ENCODE results near the gene KRTAP13-1. TPM values are rescaled to one million over a fixed set of nuclear protein-coding genes. Genes with fewer than 3 reads are reported as not detected.

KRTAP13-1 gene
- not detected for polyA plus RNA-seq

DNA sequence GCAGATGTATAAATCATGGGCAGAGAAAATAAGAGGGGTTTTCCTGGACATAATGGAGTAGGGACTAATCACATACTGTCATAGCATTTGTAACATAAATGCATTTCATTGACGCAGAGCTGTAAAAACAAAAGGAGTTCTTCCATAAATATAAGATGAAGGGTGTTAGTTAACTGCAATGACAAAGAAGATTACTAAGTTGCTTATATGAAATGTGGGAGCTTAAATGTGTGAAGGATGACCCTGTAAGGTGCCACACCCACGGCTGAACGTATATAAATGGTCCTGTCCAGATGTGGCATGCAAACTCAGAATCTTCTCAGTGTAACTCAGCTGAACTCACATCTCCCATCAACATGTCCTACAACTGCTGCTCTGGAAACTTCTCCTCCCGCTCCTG is at the start of gene KRTAP13-1:
KRTAP13-1 (plus strand) TSS at position 301 of the 400 bp plus-strand sequence; CDS start at position 357, 56 bp downstream.
- Mint-ChIP-seq H3K9me3 (peaks cover 0 to 38% (median 12%) of the 10 kb centered on the region in 6 donors), H3K27ac (no peak within 1 kb of the TSS), H3K4me1 (no peaks in the 10 kb centered on the region), H3K36me3 (no peaks in the 10 kb centered on the region), H3K4me3 (no peak within 1 kb of the TSS), H3K27me3 (ENCODE audit: low read depth in 3 of 3) (peaks cover 0 to 4% (median 3%) of the 10 kb centered on the region in 3 donors)
- no peak for DNase-seq

GRCh38 chr21:30348506-30348905 is 47.3 kb upstream of the KRTAP13-1 start, which contains the start of gene KRTAP23-1:
KRTAP23-1 (minus strand) TSS chr21:30348606; CDS start chr21:30348606, 0 bp downstream.
- no peaks in the 10 kb centered on the region for H3K4me1 Mint-ChIP-seq
- no peak for DNase-seq
- H3K36me3 Mint-ChIP-seq = peaks cover 0 to 5% (median 0%) of the 10 kb centered on the region in 3 donors
- H3K27ac Mint-ChIP-seq = no peak within 1 kb of the TSS
- no peak within 1 kb of the TSS for H3K4me3 Mint-ChIP-seq
- peaks cover 0 to 1% (median 0%) of the 10 kb centered on the region in 3 donors for H3K27me3 Mint-ChIP-seq (ENCODE audit: low read depth in 3 of 3)
- H3K9me3 Mint-ChIP-seq = peaks cover 2 to 22% (median 8%) of the 10 kb centered on the region in 6 donors

DNA sequence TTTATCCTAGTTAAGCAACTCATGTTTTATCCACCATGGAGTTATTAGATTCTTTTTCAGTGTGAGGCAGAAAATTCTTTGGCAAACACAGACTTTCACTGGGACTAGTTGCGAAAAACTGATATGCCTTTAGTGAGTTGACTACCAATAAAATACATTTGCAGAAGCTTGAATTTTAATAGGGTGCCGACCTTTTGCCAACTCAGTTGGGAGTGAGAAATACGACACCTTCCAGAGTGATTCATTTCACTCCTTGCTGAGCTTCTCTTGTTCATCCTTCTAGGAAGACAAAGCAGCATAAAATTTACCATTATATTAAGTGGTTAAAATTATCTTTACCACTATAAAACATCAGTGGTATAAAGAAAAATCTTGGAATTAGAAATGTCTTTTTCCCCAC is 46.3 kb upstream of the KRTAP13-1 start:
- H3K4me3 Mint-ChIP-seq = no peak overlapping the region
- peaks cover 0 to 3% (median 0%) of the 10 kb centered on the region in 3 donors for H3K27me3 Mint-ChIP-seq (ENCODE audit: low read depth in 3 of 3)
- peaks cover 0 to 5% (median 0%) of the 10 kb centered on the region in 3 donors for H3K36me3 Mint-ChIP-seq
- H3K27ac Mint-ChIP-seq = no peak overlapping the region
- no peak for DNase-seq
- peaks cover 2 to 26% (median 11%) of the 10 kb centered on the region in 6 donors for H3K9me3 Mint-ChIP-seq
- no peaks in the 10 kb centered on the region for H3K4me1 Mint-ChIP-seq

GRCh38 chr21:30351534-30351933 is 44.3 kb upstream of the KRTAP13-1 start:
- Mint-ChIP-seq H3K9me3 (peaks cover 6 to 18% (median 8%) of the 10 kb centered on the region in 6 donors), H3K27me3 (ENCODE audit: low read depth in 3 of 3) (peaks cover 0 to 5% (median 0%) of the 10 kb centered on the region in 3 donors), H3K4me1 (no peaks in the 10 kb centered on the region), H3K4me3 (no peak overlapping the region), H3K36me3 (no peaks in the 10 kb centered on the region), H3K27ac (no peak overlapping the region)
- no peak for DNase-seq

GRCh38 chr21:30354308-30355005 is 41.4 kb upstream of the KRTAP13-1 start:
- Mint-ChIP-seq H3K36me3 (no peaks in the 10 kb centered on the region), H3K9me3 (peaks cover 4 to 18% (median 6%) of the 10 kb centered on the region in 6 donors), H3K27ac (no peak overlapping the region), H3K4me3 (no peak overlapping the region), H3K4me1 (no peaks in the 10 kb centered on the region), H3K27me3 (ENCODE audit: low read depth in 3 of 3) (peaks cover 0 to 5% (median 0%) of the 10 kb centered on the region in 3 donors)
- no peak for DNase-seq

- H3K27me3 Mint-ChIP-seq (ENCODE audit: low read depth in 3 of 3) = peaks cover 0 to 5% (median 0%) of the 10 kb centered on the region in 3 donors
Measured at GRCh38 chr21:30355906-30356305, 39.9 kb upstream of the KRTAP13-1 start.

DNA sequence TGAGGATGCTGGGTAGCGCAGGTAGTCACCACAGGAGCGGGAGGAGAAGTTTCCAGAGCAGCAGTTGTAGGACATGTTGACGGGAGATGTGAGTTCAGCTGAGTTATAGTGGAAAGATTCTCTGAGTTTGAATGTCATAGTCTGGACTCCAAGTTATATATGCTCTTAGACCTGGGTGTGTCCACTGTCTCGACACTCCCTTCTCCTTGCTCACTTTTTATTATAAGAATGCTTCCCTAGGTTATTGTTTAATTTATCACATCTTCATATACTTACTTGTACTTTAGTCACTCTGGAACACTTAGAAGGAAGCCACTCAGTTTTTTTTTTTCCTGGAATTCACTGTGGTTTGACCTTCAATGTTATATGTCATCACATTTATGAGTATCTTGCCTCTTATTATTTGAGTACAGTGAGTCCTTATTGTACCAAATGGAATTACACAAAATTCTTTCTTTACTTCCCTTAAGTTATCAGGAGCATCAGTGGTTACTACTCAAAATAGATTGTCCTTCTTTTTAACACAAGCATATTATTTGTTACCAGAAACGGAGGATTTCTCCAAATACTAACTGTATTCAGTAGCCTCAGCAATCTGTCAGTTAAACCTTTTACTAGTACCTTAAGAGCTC is 23.6 kb upstream of the KRTAP13-1 start, which contains the start of gene KRTAP13-2:
KRTAP13-2 (minus strand) TSS at position 133 of the 632 bp plus-strand sequence; CDS start at position 75, 58 bp downstream.
- Mint-ChIP-seq H3K4me1 (no peaks in the 10 kb centered on the region), H3K9me3 (peaks cover 3 to 36% (median 11%) of the 10 kb centered on the region in 6 donors), H3K27me3 (ENCODE audit: low read depth in 3 of 3) (peaks cover 0 to 1% (median 0%) of the 10 kb centered on the region in 3 donors), H3K4me3 (no peak within 1 kb of the TSS), H3K36me3 (no peaks in the 10 kb centered on the region), H3K27ac (no peak within 1 kb of the TSS)
- DNase-seq = no peak

More at GRCh38 chr21:30355906-30356305, 39.9 kb upstream of the KRTAP13-1 start:
- Mint-ChIP-seq H3K4me1 (no peaks in the 10 kb centered on the region), H3K36me3 (no peaks in the 10 kb centered on the region), H3K4me3 (no peak overlapping the region), H3K27ac (no peak overlapping the region), H3K9me3 (peaks cover 2 to 26% (median 6%) of the 10 kb centered on the region in 6 donors)
- no peak for DNase-seq

- H3K36me3 Mint-ChIP-seq = no peaks in the 10 kb centered on the region
- H3K27ac Mint-ChIP-seq = no peak overlapping the region
- DNase-seq = no peak
- H3K27me3 Mint-ChIP-seq (ENCODE audit: low read depth in 3 of 3) = peaks cover 0 to 3% (median 2%) of the 10 kb centered on the region in 3 donors
- no peak overlapping the region for H3K4me3 Mint-ChIP-seq
- H3K4me1 Mint-ChIP-seq = no peaks in the 10 kb centered on the region
- H3K9me3 Mint-ChIP-seq = peaks cover 5 to 42% (median 12%) of the 10 kb centered on the region in 6 donors
Measured at GRCh38 chr21:30382201-30382600, 13.6 kb upstream of the KRTAP13-1 start.

- Mint-ChIP-seq H3K36me3 (no peaks in the 10 kb centered on the region), H3K27ac (no peak overlapping the region), H3K27me3 (ENCODE audit: low read depth in 3 of 3) (peaks cover 0 to 7% (median 4%) of the 10 kb centered on the region in 3 donors), H3K4me1 (no peaks in the 10 kb centered on the region), H3K9me3 (peaks cover 4 to 42% (median 16%) of the 10 kb centered on the region in 6 donors), H3K4me3 (no peak overlapping the region)
- DNase-seq = no peak
Measured at GRCh38 chr21:30391492-30392025, 4.3 kb upstream of the KRTAP13-1 start.

DNA sequence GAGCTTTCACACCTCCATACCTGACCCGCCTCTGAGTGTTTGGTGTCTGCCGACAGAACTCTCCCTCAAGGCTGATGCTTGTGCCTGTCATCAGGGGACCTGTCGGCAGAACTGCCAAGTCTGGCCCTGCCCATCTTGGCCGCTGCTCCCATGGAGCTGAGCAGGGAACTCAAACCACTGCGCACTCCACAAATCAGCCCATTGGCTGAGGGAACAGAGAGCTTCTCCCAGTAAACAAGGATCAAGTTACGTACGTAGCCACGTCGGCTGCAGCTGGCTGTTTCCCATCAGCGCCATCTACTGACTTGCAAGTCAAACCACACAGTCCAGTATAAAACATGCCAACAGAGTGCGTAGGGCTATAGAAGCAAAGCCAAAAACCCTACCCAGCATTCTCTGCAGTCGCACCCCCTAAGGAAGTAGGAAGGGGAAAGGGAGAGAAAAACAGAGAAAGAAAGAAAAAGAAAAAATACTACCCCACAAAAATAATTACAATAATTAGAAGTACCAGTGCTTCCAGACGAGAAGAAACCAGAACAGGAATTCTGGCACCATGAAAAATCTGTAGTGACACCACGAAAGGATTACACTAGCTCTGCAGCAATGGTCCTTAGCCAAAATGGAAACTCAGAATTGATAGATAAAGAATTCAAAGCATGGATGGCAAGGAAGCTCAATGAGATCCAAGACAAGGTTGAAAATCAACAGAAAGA is 13.1 kb downstream of the KRTAP13-1 start:
- H3K9me3 Mint-ChIP-seq = peaks cover 6 to 29% (median 18%) of the 10 kb centered on the region in 6 donors
- H3K4me3 Mint-ChIP-seq = no peak overlapping the region
- no peaks in the 10 kb centered on the region for H3K4me1 Mint-ChIP-seq
- peaks cover 0 to 4% (median 4%) of the 10 kb centered on the region in 3 donors for H3K36me3 Mint-ChIP-seq
- H3K27me3 Mint-ChIP-seq (ENCODE audit: low read depth in 3 of 3) = peaks cover 0 to 4% (median 0%) of the 10 kb centered on the region in 3 donors
- no peak overlapping the region for H3K27ac Mint-ChIP-seq
- no peak for DNase-seq

DNA sequence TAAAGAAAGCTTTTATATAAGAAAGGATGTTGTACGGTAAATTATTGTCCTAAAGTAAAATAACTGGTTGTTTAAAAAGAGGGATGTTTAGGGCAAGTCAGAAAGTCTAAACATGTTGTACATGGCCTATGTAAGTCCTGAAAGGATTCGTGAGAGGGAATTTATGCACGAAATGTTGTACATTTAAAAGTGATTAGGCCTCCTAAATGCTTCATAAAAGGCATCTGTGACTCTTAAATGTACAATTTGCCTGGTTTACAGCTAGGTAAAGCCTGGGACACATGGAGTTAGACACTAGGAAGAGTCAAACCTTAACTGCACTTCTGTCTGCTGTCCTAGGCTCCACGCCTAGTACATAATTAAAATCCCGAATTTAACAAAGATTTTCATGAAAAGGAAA is 20.2 kb downstream of the KRTAP13-1 start:
- peaks cover 0 to 28% (median 6%) of the 10 kb centered on the region in 6 donors for H3K9me3 Mint-ChIP-seq
- no peak overlapping the region for H3K27ac Mint-ChIP-seq
- H3K27me3 Mint-ChIP-seq (ENCODE audit: low read depth in 3 of 3) = peaks cover 0 to 2% (median 0%) of the 10 kb centered on the region in 3 donors
- no peak overlapping the region for H3K4me3 Mint-ChIP-seq
- DNase-seq = no peak
- no peaks in the 10 kb centered on the region for H3K4me1 Mint-ChIP-seq
- peaks cover 0 to 3% (median 0%) of the 10 kb centered on the region in 3 donors for H3K36me3 Mint-ChIP-seq

GRCh38 chr21:30425826-30426225 is 30.0 kb downstream of the KRTAP13-1 start, which contains the start of gene KRTAP13-3:
KRTAP13-3 (minus strand) TSS chr21:30425926; CDS start chr21:30425912, 14 bp downstream.
- Mint-ChIP-seq H3K36me3 (no peaks in the 10 kb centered on the region), H3K27ac (no peak within 1 kb of the TSS), H3K4me1 (no peaks in the 10 kb centered on the region), H3K9me3 (peaks cover 5 to 32% (median 14%) of the 10 kb centered on the region in 6 donors), H3K4me3 (no peak within 1 kb of the TSS), H3K27me3 (ENCODE audit: low read depth in 3 of 3) (no peaks in the 10 kb centered on the region)
- no peak for DNase-seq

DNA sequence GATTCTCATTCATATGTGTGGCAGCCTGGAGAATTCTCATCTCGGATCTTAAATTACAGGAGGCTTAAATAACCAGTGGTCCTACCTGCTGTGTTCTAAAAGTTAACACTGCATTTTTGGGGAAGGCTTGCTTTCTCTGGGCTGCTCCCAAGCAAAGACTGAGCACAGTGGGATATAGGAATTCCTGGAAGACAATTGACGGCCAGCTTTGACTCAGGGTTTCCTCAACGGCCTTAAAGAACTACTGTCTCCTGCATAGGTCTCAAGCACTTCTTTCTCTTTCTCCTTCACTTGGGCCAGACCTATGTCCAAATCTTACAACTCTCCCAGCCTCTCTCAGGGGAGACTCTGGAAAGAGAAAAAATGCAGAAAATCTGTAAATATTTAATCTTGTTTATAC is 30.9 kb downstream of the KRTAP13-1 start:
- H3K36me3 Mint-ChIP-seq = no peaks in the 10 kb centered on the region
- no peaks in the 10 kb centered on the region for H3K4me1 Mint-ChIP-seq
- DNase-seq = no peak
- H3K9me3 Mint-ChIP-seq = peaks cover 4 to 34% (median 14%) of the 10 kb centered on the region in 6 donors
- no peak overlapping the region for H3K4me3 Mint-ChIP-seq
- H3K27me3 Mint-ChIP-seq (ENCODE audit: low read depth in 3 of 3) = peaks cover 0 to 1% (median 0%) of the 10 kb centered on the region in 3 donors
- H3K27ac Mint-ChIP-seq = no peak overlapping the region

Data from immature natural killer cell (primary cell).